GM19328 (cell line): ENCODE data around the gene IL36RN.
"Not testable (repeated sequence)": the region's sequence is repeated elsewhere in the genome, so short reads cannot be mapped to it uniquely, and the experiment has no call there.

Experiments
- ATAC-seq: cut with Tn5 transposase; IDR thresholded peaks from one replicate; pipeline ENCODE4 v1.9.1; 2021; ENCODE audit warnings: mild to moderate bottlenecking, moderate library complexity; ENCODE audit not compliant: unreplicated experiment

IL36RN gene

GRCh38 chr2:113096842-113097618 is 38.0 kb downstream of the IL36RN start:
- not testable (repeated sequence) for ATAC-seq

GRCh38 chr2:113098041-113098440 is 39.0 kb downstream of the IL36RN start:
- no peak for ATAC-seq

GRCh38 chr2:113098532-113098931 is 39.5 kb downstream of the IL36RN start:
- ATAC-seq: no peak

GRCh38 chr2:113102133-113102532 is 43.1 kb downstream of the IL36RN start:
- no peak for ATAC-seq

GRCh38 chr2:113103277-113103676 is 44.3 kb downstream of the IL36RN start:
- no peak for ATAC-seq

- no peak for ATAC-seq
These were observed 45.1 kb downstream of the IL36RN start for GRCh38 chr2:113104054-113104611.

- no peak for ATAC-seq
These were observed 46.2 kb downstream of the IL36RN start for GRCh38 chr2:113105047-113105785.

GRCh38 chr2:113111121-113111520 is 52.1 kb downstream of the IL36RN start:
- no peak for ATAC-seq

GRCh38 chr2:113111823-113112287 is 52.9 kb downstream of the IL36RN start:
- ATAC-seq: no peak

GRCh38 chr2:113112441-113112840 is 53.4 kb downstream of the IL36RN start:
- no peak for ATAC-seq

- no peak for ATAC-seq
These were observed 53.9 kb downstream of the IL36RN start for GRCh38 chr2:113112871-113113270.

- no peak for ATAC-seq
These were observed 54.8 kb downstream of the IL36RN start for GRCh38 chr2:113113807-113114206.
